HG03108 (cell line): ENCODE results near the gene PPP1R13L.
"Not testable (repeated sequence)": the region's sequence is repeated elsewhere in the genome, so short reads cannot be mapped to it uniquely, and the experiment has no call there.

ENCODE experiments used
- ATAC-seq: cut with Tn5 transposase; IDR thresholded peaks from one replicate; pipeline ENCODE4 v1.9.1; 2021; ENCODE audit warnings: moderate library complexity; ENCODE audit not compliant: unreplicated experiment

PPP1R13L gene

GRCh38 chr19:45404557-45405434 lies at the start of gene PPP1R13L:
Gene PPP1R13L, minus strand, starts transcription at chr19:45405069. Its CDS starts 6,751 bp downstream, at chr19:45398318.
- peak; percentile 32 for ATAC-seq

DNA sequence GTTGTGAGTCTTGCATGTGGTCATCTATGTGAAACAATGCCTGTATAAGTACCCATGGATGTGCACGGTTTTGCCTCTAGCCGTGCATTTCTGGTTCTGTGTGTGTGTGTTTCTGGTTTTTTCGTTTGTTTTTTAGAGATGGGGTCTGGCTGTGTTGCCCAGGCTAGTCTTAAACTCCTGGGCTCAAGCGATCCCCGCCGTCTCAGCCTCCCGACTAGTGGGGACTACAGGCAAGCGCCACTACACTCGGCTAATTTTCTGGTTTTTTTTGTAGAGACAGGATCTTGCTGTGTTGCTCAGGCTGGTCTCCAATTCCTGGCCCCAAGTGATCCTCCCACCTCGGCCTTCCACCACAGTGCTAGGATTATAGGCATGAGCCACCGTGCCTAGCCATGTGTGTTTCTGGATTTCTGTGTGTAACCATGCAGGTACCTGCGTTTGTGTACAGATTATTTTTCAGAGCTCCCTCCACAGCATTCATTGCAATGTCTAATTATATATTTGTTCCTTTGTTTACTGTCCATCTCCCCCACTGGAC lies 47.0 kb upstream of the PPP1R13L start:
- no peak for ATAC-seq

- ATAC-seq, result no peak
Observed at GRCh38 chr19:45451131-45451849, 46.4 kb upstream of the PPP1R13L start.

DNA sequence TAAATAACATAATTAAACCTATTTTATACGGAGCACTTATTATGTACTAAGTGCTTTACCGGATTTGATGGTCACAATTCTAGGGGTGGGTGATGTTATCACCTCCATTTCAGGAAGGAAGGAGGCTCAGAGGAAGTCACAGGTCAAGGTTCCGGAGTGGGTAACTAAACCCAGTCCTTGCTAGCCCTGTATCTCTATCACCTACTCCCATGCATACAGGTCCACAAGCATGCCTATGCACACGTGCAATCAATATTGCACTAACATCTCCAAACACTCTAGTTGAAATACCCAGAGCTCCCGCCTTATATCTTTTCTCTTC lies 45.1 kb upstream of the PPP1R13L start:
- no peak for ATAC-seq

DNA sequence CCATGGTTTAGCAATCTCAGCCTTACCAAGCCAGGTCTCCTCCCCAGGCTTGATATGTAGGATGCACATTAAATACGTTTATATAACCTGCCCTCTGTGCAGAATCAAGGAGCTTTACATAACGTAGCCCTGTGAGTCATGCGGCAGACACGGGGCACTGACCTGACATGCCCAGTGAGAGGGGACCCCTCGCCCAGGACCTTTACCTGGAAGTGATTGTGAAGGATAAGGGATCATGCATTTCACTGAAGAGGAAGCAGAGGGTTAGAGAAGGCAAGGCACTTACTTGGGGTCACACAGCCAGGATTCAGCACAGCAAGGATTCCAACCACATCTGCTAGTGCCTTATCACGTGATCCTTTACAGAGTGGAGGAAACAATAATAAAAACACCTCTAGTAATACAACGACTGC lies 44.0 kb upstream of the PPP1R13L start:
- no peak for ATAC-seq

GRCh38 chr19:45448425-45448756 lies 43.5 kb upstream of the PPP1R13L start:
- ATAC-seq, result no peak

DNA sequence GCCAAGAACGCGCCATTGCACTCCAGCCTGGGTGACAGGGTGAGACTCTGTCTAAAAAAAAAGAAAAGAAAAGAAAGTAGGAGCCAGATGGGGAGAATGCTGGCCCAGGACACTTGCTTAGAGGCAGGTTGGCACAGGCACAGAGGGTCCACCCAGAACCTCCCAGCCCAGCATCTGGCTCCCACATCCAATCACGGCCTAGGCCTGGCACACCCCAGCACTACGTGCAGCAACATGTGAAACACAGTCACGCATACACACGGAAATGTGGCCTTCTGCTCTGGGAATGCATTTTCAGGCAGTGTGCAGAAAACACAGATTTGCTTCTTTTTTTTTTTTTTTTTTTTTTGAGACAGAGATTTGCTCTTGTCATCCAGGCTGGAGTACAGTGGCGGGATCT lies 42.1 kb upstream of the PPP1R13L start:
- ATAC-seq, result no peak

- no peak for ATAC-seq
Observed at GRCh38 chr19:45446295-45446694, 41.4 kb upstream of the PPP1R13L start.

- no peak for ATAC-seq
Observed at GRCh38 chr19:45445139-45445538, 40.3 kb upstream of the PPP1R13L start.

DNA sequence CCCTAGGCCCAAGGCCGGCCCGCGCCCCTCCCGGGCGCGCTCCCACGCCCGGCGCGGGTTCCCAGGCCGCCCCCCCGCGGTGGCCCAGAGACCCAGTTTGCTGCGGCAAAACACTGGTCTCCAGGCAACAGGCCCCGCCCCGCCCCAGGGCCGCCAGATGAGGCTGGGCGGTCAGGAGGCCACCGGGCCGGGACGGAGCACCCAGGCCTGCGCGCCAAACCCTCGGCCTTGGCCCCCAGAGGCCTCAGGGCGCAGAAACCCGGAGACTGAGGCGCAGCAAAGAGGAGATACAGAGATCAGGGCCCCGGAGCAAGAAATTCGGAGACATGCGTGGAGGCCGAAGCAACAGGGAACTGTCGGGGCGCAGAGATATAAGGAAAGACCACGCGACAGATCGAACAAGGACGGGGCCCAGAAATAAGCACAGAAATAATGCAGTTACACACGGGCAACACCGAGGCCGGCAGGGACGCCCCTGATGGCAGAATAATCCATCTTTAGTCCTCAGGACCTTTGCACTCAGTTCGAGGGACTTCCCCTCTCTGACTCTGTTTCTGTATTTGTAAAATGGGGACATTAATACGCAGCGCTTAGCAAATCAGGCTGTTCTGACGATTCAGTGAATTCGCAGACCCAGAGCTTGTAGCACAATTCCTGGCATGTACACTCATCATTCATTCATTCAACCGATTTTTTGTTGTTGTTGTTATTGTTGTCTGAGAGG lies 39.6 kb upstream of the PPP1R13L start:
- ATAC-seq, result peak; percentile 46

DNA sequence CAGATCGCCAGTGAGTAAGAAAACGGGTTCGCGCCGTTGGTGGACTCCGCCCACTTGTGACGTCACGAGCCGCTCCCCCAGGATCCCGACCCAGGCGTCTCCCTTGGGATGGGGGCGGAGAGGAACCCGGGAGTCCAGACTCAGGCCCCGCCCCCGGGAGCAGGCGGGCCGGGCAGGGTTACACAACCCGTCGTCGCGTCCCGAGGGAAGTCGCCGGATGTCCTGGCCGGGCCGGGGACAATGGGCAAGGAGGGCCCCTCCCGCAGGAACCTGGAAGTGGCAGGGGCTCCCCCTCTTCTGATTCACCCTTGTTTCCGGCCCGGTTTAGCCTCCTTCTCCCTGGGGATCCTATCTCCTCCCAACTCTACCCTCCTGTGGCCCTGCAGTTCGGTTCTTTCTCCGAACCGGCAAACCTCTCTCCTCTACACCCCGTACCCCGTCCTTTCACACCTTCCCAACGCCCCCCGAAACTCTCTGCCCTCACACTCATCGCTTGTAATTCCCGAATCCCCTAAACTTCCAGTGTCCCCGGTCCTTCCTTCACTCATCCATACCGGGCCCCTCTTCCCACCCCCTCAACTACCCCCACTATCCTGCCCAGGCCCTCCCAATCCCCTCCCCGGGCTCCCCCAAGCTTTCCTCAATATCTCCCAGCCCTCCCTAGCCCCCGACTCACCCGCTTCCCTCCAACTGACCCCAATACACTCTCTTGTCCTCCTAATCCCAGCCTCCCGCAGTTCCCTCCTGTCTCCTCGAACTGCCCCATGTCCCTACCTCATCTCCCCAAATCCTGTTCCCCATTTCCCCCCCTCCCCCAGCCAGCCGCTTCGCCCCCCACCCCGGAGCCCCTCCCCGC lies 38.8 kb upstream of the PPP1R13L start:
- ATAC-seq, result no peak

DNA sequence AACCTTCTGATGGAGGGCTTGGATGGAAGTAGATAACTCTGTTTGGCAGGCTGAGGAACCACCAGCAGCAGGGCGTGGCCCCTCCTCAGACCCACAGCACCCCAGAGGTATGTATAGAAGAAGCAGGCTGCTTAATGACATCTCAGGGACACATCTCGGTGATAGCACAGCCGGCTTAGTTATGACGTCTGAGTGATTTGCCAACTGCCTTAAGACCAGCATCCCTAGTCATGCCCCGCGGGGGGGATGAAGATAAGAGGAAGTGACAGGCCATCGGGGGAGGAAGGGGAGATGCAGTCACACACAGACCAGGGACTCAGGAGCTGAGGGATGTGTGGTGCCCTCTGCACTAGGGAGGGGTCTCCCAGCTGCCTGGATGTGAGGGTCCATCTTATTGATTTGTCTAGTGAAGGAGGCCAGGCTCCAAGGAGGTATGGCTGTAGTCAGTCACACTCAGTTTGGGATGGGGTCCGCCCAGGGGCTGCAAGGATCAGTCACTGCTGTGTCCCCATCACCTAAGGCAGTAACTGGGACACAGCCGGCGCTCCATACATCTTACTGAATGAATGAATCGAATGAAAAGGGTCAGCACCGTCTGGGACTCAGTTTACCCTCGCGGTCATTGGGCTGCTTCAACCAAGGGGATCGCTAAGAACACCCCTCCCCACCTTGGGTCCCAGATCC lies 38.1 kb upstream of the PPP1R13L start:
- no peak for ATAC-seq

DNA sequence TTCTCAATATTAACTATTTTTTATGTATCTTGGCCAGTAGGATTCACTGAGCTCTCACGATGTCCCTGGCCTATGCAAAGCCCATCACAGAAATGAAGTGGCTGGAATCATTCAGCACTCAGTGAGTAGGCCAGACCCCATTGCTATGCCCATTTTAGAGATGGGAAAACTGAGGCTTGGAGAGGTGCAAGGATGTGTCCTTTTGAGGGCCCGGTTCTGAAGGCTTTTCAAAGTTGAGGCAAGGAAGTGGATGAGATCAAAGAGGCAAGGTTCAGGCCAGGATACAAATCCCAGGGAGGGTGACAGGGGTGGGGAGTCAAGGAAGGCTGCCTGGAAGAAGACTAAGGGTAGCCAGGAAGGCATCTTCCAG lies 37.5 kb upstream of the PPP1R13L start:
- ATAC-seq, result no peak

DNA sequence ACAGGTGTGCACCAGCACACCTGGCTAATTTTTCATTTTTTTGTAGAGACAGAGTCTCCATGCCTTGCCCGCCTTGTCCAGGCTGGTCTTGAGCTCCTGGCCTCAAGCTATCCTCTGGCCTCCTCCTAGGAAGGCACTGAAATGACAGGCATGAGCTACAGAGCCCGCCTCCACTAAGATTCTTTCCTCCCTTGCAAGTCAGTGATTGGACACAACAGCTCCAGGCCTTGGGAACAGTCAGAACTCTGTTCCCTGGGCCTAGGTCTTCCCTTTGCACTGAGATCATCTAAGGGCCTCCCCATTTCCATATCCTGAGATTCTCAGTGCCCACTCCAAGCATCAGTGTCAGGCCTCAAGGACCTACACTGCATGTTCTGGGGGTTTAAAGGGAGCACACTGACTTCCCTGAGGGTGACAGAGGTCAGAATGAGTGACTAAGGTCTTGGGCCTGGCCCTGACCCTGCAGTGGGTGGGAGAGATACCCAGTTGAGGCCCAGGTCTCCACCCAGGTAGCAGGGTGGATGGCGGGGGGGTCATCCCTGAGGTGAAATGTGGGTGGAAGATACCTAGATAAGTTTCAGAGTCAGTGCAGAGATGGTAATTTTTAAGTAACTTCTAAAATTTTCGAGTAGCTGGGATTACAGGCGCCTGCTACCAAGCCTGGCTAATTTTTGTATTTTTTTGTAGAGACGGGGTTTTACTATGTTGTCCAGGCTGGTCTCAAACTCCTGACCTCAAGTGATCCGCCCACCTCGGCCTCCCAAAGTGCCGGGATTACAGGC lies 36.2 kb upstream of the PPP1R13L start:
- ATAC-seq, result no peak

DNA sequence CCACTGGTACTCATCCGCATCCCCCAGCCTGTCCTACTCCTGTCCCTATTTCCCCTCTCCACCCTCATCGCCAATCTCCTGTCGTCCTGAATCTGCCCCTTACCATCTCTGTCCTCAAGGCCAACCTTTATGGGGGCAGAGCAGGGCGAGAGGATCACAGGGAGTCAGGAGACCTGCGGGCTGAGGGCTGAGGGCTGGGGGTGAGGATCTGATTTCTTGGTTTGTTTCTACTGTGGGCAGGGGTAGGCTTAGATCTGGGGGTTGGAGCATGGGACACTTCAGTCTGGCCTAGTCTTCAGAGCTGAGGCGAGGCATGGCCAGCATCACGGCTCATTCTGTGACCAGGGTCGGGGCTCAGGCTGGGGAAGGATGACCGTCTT lies 35.4 kb upstream of the PPP1R13L start:
- ATAC-seq, result no peak

DNA sequence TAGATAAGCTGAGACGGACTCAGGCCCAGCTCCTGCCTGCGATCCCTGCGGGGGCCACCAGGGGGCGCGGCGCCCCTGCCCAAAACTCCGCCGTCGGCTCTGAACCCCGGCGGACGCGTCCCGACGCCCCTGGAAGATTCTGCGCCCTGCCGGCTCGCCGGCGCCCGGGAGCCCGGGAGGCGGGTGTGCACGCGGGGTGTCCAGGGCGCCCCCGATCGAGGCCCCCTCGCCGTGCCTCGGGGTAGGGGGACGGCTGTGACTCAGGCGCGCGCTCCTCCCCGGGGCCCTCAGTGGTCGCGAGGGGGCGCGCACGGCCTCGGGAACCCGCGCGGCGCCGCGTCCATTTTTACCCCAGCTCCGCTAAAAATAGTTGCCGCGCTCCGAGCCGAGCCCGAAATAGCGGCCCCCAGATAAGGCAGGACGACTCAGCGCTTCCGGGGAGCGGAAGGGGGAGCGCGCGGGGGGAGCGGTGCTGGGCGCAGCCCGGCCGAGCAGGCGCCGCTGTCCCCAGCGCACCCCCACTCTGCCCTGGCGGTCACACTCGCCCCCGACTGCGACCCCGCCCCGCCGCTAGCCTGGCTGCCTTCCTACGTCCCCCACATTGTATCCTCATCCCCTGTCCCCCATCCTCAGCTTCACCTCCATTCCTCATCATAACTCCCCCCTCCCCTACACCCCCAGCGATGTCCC lies 34.8 kb upstream of the PPP1R13L start:
- peak; percentile 44 for ATAC-seq

- ATAC-seq, result no peak
Observed at GRCh38 chr19:45439190-45439568, 34.3 kb upstream of the PPP1R13L start.

- no peak for ATAC-seq
Observed at GRCh38 chr19:45437328-45437727, 32.5 kb upstream of the PPP1R13L start.

GRCh38 chr19:45432543-45432942 lies 27.7 kb upstream of the PPP1R13L start:
- not testable (repeated sequence) for ATAC-seq
